ENCODE data around the gene CHFR.

DNA sequence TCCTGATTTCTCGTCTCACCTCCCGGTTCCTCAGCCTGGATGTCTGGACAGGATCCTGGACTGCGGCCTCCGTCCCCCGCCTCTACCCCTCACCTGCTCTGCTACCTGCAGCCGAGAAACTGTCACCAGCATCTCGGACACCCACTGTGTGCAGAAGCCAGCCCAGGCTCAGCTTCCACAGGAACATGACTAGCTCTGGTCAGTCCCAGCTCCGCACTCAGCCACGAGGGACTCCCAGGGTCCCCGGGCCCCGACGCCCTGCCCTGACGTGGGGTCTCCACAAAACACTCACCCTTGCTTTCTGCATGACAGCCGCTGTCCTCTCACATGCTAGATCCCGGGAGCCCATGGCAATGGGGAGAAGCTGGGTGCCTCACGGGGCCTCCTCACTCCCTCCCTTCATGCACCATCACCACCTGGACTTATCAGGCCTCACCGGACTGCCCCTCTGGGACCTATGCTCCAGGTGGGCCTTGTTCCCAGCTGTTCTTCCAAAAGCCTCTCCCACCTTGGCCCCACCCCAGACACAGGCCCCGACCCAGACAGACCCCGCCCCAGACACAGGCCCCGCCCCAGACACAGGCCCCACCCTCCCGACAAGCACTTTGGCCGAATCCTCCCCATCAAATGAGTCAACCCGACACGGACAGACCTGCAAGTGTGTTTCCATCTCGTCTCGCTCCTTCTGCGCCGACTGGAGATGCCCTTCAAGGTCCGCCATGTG is 98.9 kb downstream of the CHFR start:
- TF ChIP-seq, protein P1, sequence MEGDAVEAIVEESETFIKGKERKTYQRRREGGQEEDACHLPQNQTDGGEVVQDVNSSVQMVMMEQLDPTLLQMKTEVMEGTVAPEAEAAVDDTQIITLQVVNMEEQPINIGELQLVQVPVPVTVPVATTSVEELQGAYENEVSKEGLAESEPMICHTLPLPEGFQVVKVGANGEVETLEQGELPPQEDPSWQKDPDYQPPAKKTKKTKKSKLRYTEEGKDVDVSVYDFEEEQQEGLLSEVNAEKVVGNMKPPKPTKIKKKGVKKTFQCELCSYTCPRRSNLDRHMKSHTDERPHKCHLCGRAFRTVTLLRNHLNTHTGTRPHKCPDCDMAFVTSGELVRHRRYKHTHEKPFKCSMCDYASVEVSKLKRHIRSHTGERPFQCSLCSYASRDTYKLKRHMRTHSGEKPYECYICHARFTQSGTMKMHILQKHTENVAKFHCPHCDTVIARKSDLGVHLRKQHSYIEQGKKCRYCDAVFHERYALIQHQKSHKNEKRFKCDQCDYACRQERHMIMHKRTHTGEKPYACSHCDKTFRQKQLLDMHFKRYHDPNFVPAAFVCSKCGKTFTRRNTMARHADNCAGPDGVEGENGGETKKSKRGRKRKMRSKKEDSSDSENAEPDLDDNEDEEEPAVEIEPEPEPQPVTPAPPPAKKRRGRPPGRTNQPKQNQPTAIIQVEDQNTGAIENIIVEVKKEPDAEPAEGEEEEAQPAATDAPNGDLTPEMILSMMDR (IDR thresholded peaks at IDR 0.05), result no peak
- TF ChIP-seq, protein P2, sequence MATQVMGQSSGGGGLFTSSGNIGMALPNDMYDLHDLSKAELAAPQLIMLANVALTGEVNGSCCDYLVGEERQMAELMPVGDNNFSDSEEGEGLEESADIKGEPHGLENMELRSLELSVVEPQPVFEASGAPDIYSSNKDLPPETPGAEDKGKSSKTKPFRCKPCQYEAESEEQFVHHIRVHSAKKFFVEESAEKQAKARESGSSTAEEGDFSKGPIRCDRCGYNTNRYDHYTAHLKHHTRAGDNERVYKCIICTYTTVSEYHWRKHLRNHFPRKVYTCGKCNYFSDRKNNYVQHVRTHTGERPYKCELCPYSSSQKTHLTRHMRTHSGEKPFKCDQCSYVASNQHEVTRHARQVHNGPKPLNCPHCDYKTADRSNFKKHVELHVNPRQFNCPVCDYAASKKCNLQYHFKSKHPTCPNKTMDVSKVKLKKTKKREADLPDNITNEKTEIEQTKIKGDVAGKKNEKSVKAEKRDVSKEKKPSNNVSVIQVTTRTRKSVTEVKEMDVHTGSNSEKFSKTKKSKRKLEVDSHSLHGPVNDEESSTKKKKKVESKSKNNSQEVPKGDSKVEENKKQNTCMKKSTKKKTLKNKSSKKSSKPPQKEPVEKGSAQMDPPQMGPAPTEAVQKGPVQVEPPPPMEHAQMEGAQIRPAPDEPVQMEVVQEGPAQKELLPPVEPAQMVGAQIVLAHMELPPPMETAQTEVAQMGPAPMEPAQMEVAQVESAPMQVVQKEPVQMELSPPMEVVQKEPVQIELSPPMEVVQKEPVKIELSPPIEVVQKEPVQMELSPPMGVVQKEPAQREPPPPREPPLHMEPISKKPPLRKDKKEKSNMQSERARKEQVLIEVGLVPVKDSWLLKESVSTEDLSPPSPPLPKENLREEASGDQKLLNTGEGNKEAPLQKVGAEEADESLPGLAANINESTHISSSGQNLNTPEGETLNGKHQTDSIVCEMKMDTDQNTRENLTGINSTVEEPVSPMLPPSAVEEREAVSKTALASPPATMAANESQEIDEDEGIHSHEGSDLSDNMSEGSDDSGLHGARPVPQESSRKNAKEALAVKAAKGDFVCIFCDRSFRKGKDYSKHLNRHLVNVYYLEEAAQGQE (IDR thresholded peaks at IDR 0.05; ENCODE audit: insufficient read depth in 1 of 2, low read depth in 2 of 2, low read length in 1 of 2), result no peak

Measured in Panc1 (cell line).